Measurements from ENCODE around the gene DENND2C.

DENND2C gene, protein sequence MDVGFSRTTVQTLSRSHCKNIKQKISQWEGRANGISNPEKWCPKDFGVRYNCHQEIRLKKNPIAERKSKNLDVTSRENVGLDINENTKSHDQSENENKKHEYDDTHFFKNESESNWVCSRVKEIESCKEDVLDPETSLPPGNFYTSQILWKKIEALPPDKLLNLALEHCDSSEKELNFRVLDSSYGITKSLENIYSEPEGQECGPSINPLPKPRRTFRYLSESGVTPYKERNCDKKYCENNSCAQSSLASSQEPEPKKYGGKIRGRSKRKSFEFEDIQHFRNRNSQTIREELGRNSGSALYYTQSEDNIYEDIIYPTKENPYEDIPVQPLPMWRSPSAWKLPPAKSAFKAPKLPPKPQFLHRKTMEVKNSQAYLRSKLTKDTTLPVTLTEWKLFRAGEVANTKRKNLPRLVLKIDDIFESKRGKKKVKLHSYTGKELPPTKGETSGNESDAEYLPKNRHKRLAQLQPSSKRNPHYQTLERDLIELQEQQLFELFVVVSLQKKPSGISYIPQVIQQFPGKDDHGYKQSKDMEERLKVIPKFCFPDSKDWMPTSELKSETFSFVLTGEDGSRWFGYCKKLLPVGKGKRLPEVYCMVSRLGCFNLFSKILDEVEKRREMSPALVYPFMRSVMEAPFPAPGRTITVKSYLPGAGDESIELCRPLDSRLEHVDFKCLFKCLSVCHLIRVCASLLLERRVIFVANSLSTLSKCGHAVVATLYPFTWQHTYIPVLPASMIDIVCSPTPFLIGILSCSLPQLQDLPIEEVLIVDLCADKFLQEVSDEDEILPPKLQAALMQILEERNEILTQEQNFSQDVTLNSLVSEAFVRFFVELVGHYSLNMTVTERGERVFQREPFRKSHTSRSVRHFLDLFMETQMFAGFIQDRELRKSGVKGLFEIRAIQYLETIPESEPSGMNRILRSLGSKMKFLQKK

DNA sequence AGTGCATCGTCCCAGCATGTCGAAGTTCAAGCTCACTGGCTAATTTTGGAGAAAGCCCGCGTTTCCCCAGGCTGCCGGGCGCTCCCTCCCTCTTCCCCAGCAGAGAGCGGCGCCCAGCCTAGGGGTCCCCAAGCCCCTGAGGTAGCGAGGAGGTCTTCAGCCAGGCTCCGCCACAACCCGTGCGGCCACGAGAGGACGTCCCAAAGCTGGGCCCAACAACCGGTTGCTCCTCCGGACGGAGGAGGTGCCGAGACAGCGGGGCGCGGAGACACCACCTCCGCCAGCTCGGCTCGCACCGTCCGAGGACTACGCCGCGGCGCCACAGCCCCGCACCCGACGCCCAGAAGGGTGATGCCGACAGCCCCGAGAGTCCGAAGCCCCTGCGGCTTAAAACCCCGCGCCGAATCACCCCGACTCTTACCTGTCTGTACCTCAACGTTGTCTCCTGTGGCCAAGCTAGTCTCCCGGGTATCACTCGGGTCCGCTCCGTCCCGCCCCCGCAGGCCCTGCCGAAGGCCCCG is at the start of gene DENND2C:
Gene DENND2C, minus strand, starts transcription at position 488 of the 521 bp plus-strand sequence. CDS start 44,065 bp downstream, outside the sequence.
- peak within 1 kb of the TSS; percentile 96 for H3K27ac ChIP-seq
- POLR2A ChIA-PET (ENCODE audit: low non-redundant PET): interaction anchor here (0.7 kb wide), 1 partner anchor 59 kb away, joined by 4 read pairs; no protein-coding TSS in a partner anchor
- DNase-seq (ENCODE audit: low spot score): no peak
- TF ChIP-seq, protein P1, sequence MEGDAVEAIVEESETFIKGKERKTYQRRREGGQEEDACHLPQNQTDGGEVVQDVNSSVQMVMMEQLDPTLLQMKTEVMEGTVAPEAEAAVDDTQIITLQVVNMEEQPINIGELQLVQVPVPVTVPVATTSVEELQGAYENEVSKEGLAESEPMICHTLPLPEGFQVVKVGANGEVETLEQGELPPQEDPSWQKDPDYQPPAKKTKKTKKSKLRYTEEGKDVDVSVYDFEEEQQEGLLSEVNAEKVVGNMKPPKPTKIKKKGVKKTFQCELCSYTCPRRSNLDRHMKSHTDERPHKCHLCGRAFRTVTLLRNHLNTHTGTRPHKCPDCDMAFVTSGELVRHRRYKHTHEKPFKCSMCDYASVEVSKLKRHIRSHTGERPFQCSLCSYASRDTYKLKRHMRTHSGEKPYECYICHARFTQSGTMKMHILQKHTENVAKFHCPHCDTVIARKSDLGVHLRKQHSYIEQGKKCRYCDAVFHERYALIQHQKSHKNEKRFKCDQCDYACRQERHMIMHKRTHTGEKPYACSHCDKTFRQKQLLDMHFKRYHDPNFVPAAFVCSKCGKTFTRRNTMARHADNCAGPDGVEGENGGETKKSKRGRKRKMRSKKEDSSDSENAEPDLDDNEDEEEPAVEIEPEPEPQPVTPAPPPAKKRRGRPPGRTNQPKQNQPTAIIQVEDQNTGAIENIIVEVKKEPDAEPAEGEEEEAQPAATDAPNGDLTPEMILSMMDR (conservative IDR thresholded peaks at IDR 0.05; ENCODE audit: low read depth): no peak
- CTCF ChIA-PET: interaction anchor here (0.5 to 1.1 kb wide), 2 partner anchors 245 to 323 kb away, joined by 3 to 4 read pairs; no protein-coding TSS in a partner anchor

DNA sequence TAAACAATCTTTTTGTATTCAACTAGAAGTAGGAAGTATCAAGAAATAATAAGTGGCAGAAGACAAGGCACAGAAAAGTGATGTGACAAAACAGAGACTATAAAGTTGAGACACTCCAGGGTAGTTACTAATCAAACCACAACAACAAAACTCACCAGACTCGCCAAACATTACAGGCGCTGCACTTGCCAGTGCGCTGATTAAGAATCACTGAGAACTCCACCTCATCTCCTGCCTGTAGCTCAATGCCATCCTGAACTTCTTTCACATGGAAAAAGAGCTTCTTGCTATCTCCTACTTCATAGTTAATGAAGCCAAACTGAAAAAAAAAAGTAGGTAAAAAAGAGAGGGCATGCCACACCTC is 49.6 kb upstream of the DENND2C start:
- ChIA-PET CTCF (interaction anchor here (1.0 kb wide), 1 partner anchor 25 kb away, joined by 3 read pairs; no protein-coding TSS in a partner anchor), POLR2A (ENCODE audit: low non-redundant PET) (interaction anchor here (0.6 kb wide), 1 partner anchor 38 kb away, joined by 3 read pairs; the partner anchor contains the start of gene CSDE1)

DNA sequence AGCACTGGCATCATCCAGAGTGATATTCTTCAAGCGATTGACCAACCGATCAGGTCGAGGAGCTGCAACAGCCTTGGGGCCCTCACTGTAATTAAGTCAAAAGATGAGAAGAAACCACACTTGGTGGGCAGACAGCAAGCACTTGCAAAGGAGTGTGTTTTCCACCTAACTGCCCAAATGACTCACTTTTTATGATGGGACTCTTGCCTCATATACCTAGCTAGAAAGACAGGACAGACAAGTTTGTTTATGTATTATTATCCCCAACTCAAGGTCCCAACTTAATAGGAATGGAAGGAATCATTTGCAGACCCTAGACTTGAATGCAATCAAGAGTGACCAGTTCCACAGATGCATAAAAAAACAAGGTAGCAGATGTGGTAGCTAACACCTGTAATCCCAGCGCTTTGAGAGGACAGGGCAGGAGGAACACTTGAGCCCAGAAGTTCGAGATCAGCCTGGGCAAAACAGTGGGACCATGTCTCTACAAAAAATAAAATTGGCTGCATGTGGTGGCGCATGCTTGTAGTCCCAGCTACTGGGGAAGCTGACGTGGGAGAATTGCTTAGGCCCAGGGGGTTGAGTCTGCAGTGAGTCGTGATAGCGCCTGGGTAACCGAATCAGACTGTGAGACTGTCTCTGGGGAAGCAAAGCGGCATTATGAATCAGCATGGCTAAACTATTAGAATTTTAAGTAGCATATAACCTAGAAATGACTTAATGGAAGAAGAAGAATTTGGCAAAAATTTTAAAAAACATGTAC is 49.0 kb upstream of the DENND2C start:
- POLR2A ChIA-PET (ENCODE audit: low non-redundant PET): interaction anchor here (0.6 kb wide), 1 partner anchor 39 kb away, joined by 3 read pairs; the partner anchor contains the start of gene CSDE1
- no peak overlapping the region for H3K27ac ChIP-seq
- DNase-seq (ENCODE audit: low spot score): peak; percentile 24
- TF ChIP-seq, protein P1 (conservative IDR thresholded peaks at IDR 0.05; ENCODE audit: low read depth): no peak
- CTCF ChIA-PET: interaction anchor here (0.6 to 1.0 kb wide), 2 partner anchors 26 to 1177 kb away, joined by 3 to 4 read pairs; no protein-coding TSS in a partner anchor

More for the DNA sequence above, 49.6 kb upstream of the DENND2C start:
- TF ChIP-seq, protein P1 (conservative IDR thresholded peaks at IDR 0.05; ENCODE audit: low read depth): no peak
- no peak overlapping the region for H3K27ac ChIP-seq
- no peak for DNase-seq (ENCODE audit: low spot score)

DNA sequence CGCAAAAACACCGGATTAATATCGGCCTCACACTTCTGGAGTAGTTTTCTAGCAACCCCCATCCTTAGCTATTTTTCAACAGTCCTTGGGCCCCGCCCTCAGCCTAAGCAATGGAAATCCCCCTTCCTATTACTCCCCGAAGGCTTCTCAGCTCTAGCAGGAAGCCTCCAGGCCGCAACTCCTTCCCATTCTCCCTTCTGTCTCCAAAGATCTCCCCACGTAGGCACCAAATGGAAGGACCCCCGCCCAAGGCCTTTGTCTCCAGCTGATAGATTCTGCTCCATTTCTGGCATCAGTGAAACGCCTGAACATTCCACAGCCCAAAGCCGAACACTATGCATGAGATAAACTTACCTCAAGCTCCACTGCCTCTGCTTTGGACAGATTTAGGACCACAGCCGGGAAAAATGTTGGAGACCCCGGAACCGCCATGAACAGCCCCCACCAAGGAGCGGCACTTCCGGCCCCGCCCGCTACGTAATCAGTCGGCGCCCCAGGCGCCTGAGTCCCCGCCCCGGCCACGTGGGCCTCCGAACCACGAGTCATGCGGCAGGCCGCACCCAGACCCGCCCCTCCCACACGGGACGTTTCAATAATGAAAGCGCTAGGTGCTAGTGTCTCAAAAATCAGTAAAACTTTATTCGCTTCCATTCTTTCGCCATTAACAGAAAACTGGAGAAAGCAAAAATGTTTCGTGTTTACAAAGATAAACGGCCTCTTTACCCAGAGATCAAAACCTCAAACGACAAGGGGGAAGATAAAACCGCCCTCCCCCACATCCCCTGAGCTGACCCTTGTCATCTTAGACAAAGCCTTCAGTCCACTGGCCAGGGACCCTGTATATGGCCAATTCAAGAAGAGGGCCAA is 46.7 kb upstream of the DENND2C start, which contains the start of gene NRAS:
Gene NRAS, minus strand, starts transcription at position 468 of the 867 bp plus-strand sequence. CDS start 611 bp downstream, outside the sequence.
- H3K27ac ChIP-seq: peak within 1 kb of the TSS; percentile 81
- DNase-seq (ENCODE audit: low spot score): peak; percentile 92
- ChIA-PET POLR2A (ENCODE audit: low non-redundant PET) (interaction anchor here (0.6 kb wide), 1 partner anchor 1235 kb away, joined by 4 read pairs; no protein-coding TSS in a partner anchor), CTCF (interaction anchor here (0.6 to 0.7 kb wide), 2 partner anchors 40 to 953 kb away, joined by 3 to 5 read pairs; no protein-coding TSS in a partner anchor)
- TF ChIP-seq, protein P1 (conservative IDR thresholded peaks at IDR 0.05; ENCODE audit: low read depth): no peak

DNA sequence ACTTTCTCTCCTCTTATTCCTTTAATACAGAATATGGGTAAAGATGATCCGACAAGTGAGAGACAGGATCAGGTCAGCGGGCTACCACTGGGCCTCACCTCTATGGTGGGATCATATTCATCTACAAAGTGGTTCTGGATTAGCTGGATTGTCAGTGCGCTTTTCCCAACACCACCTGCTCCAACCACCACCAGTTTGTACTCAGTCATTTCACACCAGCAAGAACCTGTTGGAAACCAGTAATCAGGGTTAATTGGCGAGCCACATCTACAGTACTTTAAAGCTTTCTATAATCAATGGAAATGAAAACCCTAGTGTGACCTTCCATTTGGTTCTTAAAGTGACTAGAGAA is 46.1 kb upstream of the DENND2C start:
- POLR2A ChIA-PET (ENCODE audit: low non-redundant PET): no interaction called here
- TF ChIP-seq, protein P1 (conservative IDR thresholded peaks at IDR 0.05; ENCODE audit: low read depth): no peak
- peak overlapping the region; percentile 81 for H3K27ac ChIP-seq
- CTCF ChIA-PET: interaction anchor here (0.6 kb wide), 1 partner anchor 40 kb away, joined by 3 read pairs; no protein-coding TSS in a partner anchor
- DNase-seq (ENCODE audit: low spot score): peak; percentile 12

Data from RWPE1 (cell line).